Peyer's patch (tissue), 4 donors: ENCODE results near the gene FN1.

Source experiments
- POLR2A ChIP-seq, 2 donors: fragments of 450-650 bp; IDR thresholded peaks; one replicate each; pipeline ENCODE4 v1.5.1; 2017; ENCODE audit warnings: antibody characterized with exemption in 2 of 2, mild to moderate bottlenecking in 2 of 2, moderate library complexity in 2 of 2
- TF ChIP-seq, protein P1 (sequence below), 6 experiments: fragments of 450-650 bp in 4 of 6; fragments of 200-600 bp in 2 of 6; sonication (generic) in 1 of 6; IDR thresholded peaks; one replicate each; pipeline ENCODE4 v1.5.1; 2017 to 2019; ENCODE audit warnings: antibody characterized with exemption in 6 of 6, mild to moderate bottlenecking in 3 of 6, moderate library complexity in 1 of 6

DNA sequence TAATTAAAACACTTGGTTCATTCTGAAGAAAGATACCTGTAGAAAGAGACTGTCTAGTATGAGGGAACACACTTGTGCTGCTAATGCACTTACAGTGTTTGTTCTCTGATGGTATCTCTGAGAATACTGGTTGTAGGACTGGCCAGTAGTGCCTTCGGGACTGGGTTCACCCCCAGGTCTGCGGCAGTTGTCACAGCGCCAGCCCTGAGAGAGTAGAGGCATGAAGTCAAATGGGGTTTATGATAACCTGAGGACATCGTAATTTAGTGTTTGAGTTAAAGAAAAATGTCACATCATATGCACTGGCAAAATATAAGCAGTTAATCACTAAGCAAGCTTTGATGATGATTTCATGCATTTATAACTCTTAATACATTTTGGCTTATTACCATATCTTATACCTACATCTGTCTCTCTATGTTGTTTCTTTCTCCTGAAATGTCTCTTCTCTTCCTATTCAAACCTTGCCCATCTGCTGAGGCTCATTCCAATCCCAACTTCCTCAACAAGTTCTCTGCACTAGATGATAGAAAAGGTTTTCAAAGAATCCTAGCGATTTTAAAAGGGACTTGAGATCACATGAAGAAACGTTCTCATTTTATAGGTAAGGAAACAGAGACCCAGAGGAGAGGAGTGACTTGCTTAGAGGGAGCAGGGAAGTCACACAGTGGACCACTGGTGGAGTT, 73.8 kb downstream of the FN1 start:
- TF ChIP-seq, protein P1, sequence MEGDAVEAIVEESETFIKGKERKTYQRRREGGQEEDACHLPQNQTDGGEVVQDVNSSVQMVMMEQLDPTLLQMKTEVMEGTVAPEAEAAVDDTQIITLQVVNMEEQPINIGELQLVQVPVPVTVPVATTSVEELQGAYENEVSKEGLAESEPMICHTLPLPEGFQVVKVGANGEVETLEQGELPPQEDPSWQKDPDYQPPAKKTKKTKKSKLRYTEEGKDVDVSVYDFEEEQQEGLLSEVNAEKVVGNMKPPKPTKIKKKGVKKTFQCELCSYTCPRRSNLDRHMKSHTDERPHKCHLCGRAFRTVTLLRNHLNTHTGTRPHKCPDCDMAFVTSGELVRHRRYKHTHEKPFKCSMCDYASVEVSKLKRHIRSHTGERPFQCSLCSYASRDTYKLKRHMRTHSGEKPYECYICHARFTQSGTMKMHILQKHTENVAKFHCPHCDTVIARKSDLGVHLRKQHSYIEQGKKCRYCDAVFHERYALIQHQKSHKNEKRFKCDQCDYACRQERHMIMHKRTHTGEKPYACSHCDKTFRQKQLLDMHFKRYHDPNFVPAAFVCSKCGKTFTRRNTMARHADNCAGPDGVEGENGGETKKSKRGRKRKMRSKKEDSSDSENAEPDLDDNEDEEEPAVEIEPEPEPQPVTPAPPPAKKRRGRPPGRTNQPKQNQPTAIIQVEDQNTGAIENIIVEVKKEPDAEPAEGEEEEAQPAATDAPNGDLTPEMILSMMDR (IDR thresholded peaks at IDR 0.05): no peak
- TF ChIP-seq POLR2A (IDR thresholded peaks at IDR 0.05): no peak
